H1 (cell line): ENCODE measurements around the gene RNF214. TPM values are rescaled to one million over a fixed set of nuclear protein-coding genes. Genes with fewer than 3 reads are reported as not detected.

Experiments used
- CHD2 ChIP-seq: IDR thresholded peaks from 2 replicates; pipeline ENCODE4 v1.6.1; 2012; ENCODE audit warnings: low read length, improper control_type of control experiment
- HDAC6 ChIP-seq: IDR thresholded peaks from one replicate; pipeline ENCODE4 v1.7.1; 2012; ENCODE audit warnings: low read depth, mild to moderate bottlenecking, inconsistent platforms, low read length, moderate library complexity
- KDM1A ChIP-seq: fragments of 200-600, 300-600 bp; sonication (generic); IDR thresholded peaks from 2 replicates; pipeline ENCODE4 v1.7.1; 2016; ENCODE audit warnings: mild to moderate bottlenecking, low read length, borderline replicate concordance
- NANOG ChIP-seq: IDR thresholded peaks from 2 replicates; pipeline ENCODE4 v1.6.1; 2011; ENCODE audit warnings: low read length, low read depth, mild to moderate bottlenecking, inconsistent platforms; ENCODE audit not compliant: insufficient read depth, poor library complexity, severe bottlenecking
- RNF2 ChIP-seq: fragments of 200-900, 300-1000 bp; sonication (generic); IDR thresholded peaks from 2 replicates; pipeline ENCODE4 v1.7.1; 2016; ENCODE audit warnings: borderline replicate concordance, low read depth, mild to moderate bottlenecking, antibody characterized with exemption, low read length; ENCODE audit not compliant: poor library complexity, severe bottlenecking; ENCODE audit errors: missing control alignments
- SIRT6 ChIP-seq: IDR thresholded peaks from one replicate; pipeline ENCODE4 v1.7.1; 2012; ENCODE audit warnings: low read length, inconsistent platforms
- SIX5 ChIP-seq: IDR thresholded peaks from 2 replicates; pipeline ENCODE4 v1.6.1; 2011; ENCODE audit warnings: mild to moderate bottlenecking, low read depth, low read length
- SP1 ChIP-seq: IDR thresholded peaks from 2 replicates; pipeline ENCODE4 v1.6.1; 2011; ENCODE audit warnings: low read depth, low read length
- TAF7 ChIP-seq: optimal IDR thresholded peaks from 2 replicates; pipeline ENCODE3; 2011; ENCODE audit warnings: low read depth, mild to moderate bottlenecking, inconsistent platforms, low read length, moderate library complexity, borderline replicate concordance
- polyA plus RNA-seq, 7 experiments: library from polyadenylated mRNA; depleted of rRNA in 3 of 7; stranded (reverse) in 5 of 7; unstranded in 2 of 7; fragments of >200 nt in 5 of 7; fragments of 200-250 nt in 2 of 7; gene quantifications; 1 replicate in 5 of 7; 2 replicates in 1 of 7; 4 replicates in 1 of 7; pipeline versions ENCODE4 v1.2.1 to v1.2.3, GENCODE V29; 2011 to 2013; ENCODE audit warnings: missing spikeins in 2 of 7, mixed read lengths in 2 of 7
- total RNA-seq: library from RNA; stranded (reverse); fragmentation: NEBNext Ultra II Directional; extraction: Animal tissue kit (Norgen Biotek cat#: 25700); gene quantifications from 2 replicates; pipeline ENCODE4 v1.2.1, GENCODE V29; 2021
- TF ChIP-seq, protein P1 (sequence below): fragments of 300-600 bp; sonication (generic); IDR thresholded peaks from 2 replicates; pipeline ENCODE4 v1.7.1; 2012; ENCODE audit warnings: low read length, moderate library complexity, mild to moderate bottlenecking, inconsistent platforms; ENCODE audit not compliant: insufficient replicate concordance
- TF ChIP-seq, protein P2 (sequence below): IDR thresholded peaks from 2 replicates; pipeline ENCODE4 v1.6.1; 2012; ENCODE audit warnings: inconsistent platforms

Gene RNF214
- total and polyA plus RNA-seq, 2 of the 8 experiments (the other 6 are each of a cell fraction or from before 2014, with no cell fraction given), result 34.9 to 35.6 TPM

DNA sequence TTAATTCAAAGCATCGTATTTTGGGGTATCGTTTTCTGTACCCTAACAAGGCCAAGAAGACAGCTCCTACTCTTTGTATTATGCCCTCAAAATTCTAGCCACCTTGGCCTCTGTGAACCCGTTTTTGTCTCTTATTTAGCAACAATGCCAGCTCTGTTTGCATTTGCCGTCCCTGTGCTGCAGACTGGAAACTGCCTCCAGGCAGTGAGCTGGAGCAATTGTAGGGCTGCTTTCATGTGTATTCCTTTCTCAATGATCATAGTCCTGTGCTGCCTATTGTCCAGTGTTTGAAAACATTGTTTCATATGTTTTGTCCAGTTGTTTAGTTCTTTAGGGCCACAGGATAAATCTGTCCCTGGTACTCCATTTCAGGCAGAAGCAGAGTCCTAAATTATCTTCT, 38.7 kb downstream of the RNF214 start (continued):
- TF ChIP-seq, protein P1, sequence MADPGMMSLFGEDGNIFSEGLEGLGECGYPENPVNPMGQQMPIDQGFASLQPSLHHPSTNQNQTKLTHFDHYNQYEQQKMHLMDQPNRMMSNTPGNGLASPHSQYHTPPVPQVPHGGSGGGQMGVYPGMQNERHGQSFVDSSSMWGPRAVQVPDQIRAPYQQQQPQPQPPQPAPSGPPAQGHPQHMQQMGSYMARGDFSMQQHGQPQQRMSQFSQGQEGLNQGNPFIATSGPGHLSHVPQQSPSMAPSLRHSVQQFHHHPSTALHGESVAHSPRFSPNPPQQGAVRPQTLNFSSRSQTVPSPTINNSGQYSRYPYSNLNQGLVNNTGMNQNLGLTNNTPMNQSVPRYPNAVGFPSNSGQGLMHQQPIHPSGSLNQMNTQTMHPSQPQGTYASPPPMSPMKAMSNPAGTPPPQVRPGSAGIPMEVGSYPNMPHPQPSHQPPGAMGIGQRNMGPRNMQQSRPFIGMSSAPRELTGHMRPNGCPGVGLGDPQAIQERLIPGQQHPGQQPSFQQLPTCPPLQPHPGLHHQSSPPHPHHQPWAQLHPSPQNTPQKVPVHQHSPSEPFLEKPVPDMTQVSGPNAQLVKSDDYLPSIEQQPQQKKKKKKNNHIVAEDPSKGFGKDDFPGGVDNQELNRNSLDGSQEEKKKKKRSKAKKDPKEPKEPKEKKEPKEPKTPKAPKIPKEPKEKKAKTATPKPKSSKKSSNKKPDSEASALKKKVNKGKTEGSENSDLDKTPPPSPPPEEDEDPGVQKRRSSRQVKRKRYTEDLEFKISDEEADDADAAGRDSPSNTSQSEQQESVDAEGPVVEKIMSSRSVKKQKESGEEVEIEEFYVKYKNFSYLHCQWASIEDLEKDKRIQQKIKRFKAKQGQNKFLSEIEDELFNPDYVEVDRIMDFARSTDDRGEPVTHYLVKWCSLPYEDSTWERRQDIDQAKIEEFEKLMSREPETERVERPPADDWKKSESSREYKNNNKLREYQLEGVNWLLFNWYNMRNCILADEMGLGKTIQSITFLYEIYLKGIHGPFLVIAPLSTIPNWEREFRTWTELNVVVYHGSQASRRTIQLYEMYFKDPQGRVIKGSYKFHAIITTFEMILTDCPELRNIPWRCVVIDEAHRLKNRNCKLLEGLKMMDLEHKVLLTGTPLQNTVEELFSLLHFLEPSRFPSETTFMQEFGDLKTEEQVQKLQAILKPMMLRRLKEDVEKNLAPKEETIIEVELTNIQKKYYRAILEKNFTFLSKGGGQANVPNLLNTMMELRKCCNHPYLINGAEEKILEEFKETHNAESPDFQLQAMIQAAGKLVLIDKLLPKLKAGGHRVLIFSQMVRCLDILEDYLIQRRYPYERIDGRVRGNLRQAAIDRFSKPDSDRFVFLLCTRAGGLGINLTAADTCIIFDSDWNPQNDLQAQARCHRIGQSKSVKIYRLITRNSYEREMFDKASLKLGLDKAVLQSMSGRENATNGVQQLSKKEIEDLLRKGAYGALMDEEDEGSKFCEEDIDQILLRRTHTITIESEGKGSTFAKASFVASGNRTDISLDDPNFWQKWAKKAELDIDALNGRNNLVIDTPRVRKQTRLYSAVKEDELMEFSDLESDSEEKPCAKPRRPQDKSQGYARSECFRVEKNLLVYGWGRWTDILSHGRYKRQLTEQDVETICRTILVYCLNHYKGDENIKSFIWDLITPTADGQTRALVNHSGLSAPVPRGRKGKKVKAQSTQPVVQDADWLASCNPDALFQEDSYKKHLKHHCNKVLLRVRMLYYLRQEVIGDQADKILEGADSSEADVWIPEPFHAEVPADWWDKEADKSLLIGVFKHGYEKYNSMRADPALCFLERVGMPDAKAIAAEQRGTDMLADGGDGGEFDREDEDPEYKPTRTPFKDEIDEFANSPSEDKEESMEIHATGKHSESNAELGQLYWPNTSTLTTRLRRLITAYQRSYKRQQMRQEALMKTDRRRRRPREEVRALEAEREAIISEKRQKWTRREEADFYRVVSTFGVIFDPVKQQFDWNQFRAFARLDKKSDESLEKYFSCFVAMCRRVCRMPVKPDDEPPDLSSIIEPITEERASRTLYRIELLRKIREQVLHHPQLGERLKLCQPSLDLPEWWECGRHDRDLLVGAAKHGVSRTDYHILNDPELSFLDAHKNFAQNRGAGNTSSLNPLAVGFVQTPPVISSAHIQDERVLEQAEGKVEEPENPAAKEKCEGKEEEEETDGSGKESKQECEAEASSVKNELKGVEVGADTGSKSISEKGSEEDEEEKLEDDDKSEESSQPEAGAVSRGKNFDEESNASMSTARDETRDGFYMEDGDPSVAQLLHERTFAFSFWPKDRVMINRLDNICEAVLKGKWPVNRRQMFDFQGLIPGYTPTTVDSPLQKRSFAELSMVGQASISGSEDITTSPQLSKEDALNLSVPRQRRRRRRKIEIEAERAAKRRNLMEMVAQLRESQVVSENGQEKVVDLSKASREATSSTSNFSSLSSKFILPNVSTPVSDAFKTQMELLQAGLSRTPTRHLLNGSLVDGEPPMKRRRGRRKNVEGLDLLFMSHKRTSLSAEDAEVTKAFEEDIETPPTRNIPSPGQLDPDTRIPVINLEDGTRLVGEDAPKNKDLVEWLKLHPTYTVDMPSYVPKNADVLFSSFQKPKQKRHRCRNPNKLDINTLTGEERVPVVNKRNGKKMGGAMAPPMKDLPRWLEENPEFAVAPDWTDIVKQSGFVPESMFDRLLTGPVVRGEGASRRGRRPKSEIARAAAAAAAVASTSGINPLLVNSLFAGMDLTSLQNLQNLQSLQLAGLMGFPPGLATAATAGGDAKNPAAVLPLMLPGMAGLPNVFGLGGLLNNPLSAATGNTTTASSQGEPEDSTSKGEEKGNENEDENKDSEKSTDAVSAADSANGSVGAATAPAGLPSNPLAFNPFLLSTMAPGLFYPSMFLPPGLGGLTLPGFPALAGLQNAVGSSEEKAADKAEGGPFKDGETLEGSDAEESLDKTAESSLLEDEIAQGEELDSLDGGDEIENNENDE, result no peak
- TF ChIP-seq SP1, result no peak
- TF ChIP-seq SIX5, result no peak
- no peak for TF ChIP-seq NANOG
- TF ChIP-seq HDAC6, result no peak
- no peak for TF ChIP-seq SIRT6
- TF ChIP-seq TAF7, result no peak
- TF ChIP-seq, protein P2, sequence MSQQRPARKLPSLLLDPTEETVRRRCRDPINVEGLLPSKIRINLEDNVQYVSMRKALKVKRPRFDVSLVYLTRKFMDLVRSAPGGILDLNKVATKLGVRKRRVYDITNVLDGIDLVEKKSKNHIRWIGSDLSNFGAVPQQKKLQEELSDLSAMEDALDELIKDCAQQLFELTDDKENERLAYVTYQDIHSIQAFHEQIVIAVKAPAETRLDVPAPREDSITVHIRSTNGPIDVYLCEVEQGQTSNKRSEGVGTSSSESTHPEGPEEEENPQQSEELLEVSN, result no peak
- TF ChIP-seq KDM1A, result no peak
- TF ChIP-seq CHD2, result no peak
- TF ChIP-seq RNF2, result no peak
